Peyer's patch (tissue), 4 donors: ENCODE measurements around the gene CELSR1. TPM values are rescaled to one million over a fixed set of nuclear protein-coding genes. Genes with fewer than 3 reads are reported as not detected.

ENCODE experiments used
- DNase-seq, 3 donors: peaks; one replicate each; pipeline ENCODE4 v3.0.0-alpha.2; 2017 to 2019
- H3K27ac ChIP-seq, 4 donors: fragments of 200-600 bp; sonication (generic); one replicate each; pipeline ENCODE4 v1.5.1; 2016 to 2019
- H3K27me3 ChIP-seq, 2 donors: fragments of 200-600 bp; sonication (generic); one replicate each; pipeline ENCODE4 v1.5.1; 2019
- H3K36me3 ChIP-seq, 3 donors: fragments of 200-600 bp; sonication (generic); one replicate each; pipeline ENCODE4 v1.5.1; 2016 to 2019
- H3K4me1 ChIP-seq, 4 donors: fragments of 200-600 bp; sonication (generic); one replicate each; pipeline ENCODE4 v1.5.1; 2016 to 2019
- H3K4me3 ChIP-seq, 4 donors: fragments of 200-600 bp; sonication (generic); 1 replicate in 3 of 4; 2 replicates in 1 of 4; pipeline ENCODE4 v1.5.1; 2016 to 2019; ENCODE audit warnings: mild to moderate bottlenecking in 1 of 4
- H3K9me3 ChIP-seq, 4 donors: fragments of 200-600 bp; sonication (generic); one replicate each; pipeline ENCODE4 v1.5.1; 2016 to 2019; ENCODE audit warnings: mild to moderate bottlenecking in 1 of 4
- CTCF ChIP-seq, 6 experiments: fragments of 450-650 bp in 4 of 6; fragments of 200-600 bp in 2 of 6; sonication (generic) in 1 of 6; IDR thresholded peaks; one replicate each; pipeline ENCODE4 v1.5.1; 2017 to 2019; ENCODE audit warnings: antibody characterized with exemption in 6 of 6, mild to moderate bottlenecking in 3 of 6, moderate library complexity in 1 of 6
- POLR2A ChIP-seq, 2 donors: fragments of 450-650 bp; IDR thresholded peaks; one replicate each; pipeline ENCODE4 v1.5.1; 2017; ENCODE audit warnings: antibody characterized with exemption in 2 of 2, mild to moderate bottlenecking in 2 of 2, moderate library complexity in 2 of 2
- total RNA-seq, 4 donors: library from RNA; depleted of rRNA; stranded (reverse); fragments of >200 nt; gene quantifications; one replicate each; pipeline ENCODE4 v1.1.0, GENCODE V29; 2016

CELSR1 gene
- total RNA-seq, 4 donors from 2014 or later = 1.1 to 22.3 (median 1.5) TPM

GRCh38 chr22:46413725-46414379, 123.6 kb downstream of the CELSR1 start:
- H3K27ac ChIP-seq = no peak overlapping the region
- H3K4me3 ChIP-seq = no peak overlapping the region
- no peaks in the 10 kb centered on the region for H3K4me1 ChIP-seq
- DNase-seq = no peak
- H3K9me3 ChIP-seq = no peaks in the 10 kb centered on the region
- no peaks in the 10 kb centered on the region for H3K36me3 ChIP-seq
- H3K27me3 ChIP-seq = no peaks in the 10 kb centered on the region
- TF ChIP-seq POLR2A (IDR thresholded peaks at IDR 0.05) (no peak), CTCF (IDR thresholded peaks at IDR 0.05) (no peak)

DNA sequence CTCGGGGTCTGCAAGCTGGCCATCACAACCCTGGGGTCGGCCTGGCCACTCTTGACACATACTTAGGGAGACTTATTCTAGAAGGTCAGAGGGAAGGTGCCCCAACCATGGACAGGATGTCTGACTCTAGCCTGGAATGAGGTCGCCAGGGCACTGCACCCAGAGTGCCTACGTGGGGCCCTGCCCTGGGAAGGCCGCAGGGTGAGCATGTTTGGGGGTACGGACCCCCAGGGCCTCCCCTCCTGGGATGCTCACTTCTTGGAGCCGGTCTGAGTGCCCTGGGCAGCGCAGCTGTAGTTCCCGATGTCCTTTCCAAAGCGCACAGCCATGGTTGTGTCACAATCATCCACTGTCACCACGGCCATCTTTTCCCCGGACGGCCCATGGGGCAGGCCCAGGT, 126.1 kb downstream of the CELSR1 start:
- no peak overlapping the region for H3K27ac ChIP-seq
- TF ChIP-seq POLR2A (IDR thresholded peaks at IDR 0.05) (no peak), CTCF (IDR thresholded peaks at IDR 0.05) (no peak)
- H3K4me1 ChIP-seq = no peaks in the 10 kb centered on the region
- DNase-seq = no peak
- H3K27me3 ChIP-seq = no peaks in the 10 kb centered on the region
- H3K36me3 ChIP-seq = no peaks in the 10 kb centered on the region
- no peak overlapping the region for H3K4me3 ChIP-seq
- no peaks in the 10 kb centered on the region for H3K9me3 ChIP-seq

GRCh38 chr22:46410291-46410808, 127.1 kb downstream of the CELSR1 start:
- H3K4me3 ChIP-seq = no peak overlapping the region
- TF ChIP-seq POLR2A (IDR thresholded peaks at IDR 0.05) (no peak), CTCF (IDR thresholded peaks at IDR 0.05) (no peak)
- DNase-seq = no peak

GRCh38 chr22:46409631-46410210, 127.7 kb downstream of the CELSR1 start:
- no peak for DNase-seq
- no peaks in the 10 kb centered on the region for H3K27me3 ChIP-seq
- no peaks in the 10 kb centered on the region for H3K4me1 ChIP-seq
- H3K27ac ChIP-seq = no peak overlapping the region
- H3K9me3 ChIP-seq = no peaks in the 10 kb centered on the region
- TF ChIP-seq POLR2A (IDR thresholded peaks at IDR 0.05) (no peak), CTCF (IDR thresholded peaks at IDR 0.05) (no peak)
- no peak overlapping the region for H3K4me3 ChIP-seq
- no peaks in the 10 kb centered on the region for H3K36me3 ChIP-seq

More at GRCh38 chr22:46410291-46410808, 127.1 kb downstream of the CELSR1 start:
- Histone ChIP-seq H3K27ac (no peak overlapping the region), H3K9me3 (no peaks in the 10 kb centered on the region), H3K4me1 (no peaks in the 10 kb centered on the region), H3K27me3 (no peaks in the 10 kb centered on the region), H3K36me3 (no peaks in the 10 kb centered on the region)

- TF ChIP-seq CTCF (IDR thresholded peaks at IDR 0.05) = no peak
- TF ChIP-seq POLR2A (IDR thresholded peaks at IDR 0.05) = no peak
- no peaks in the 10 kb centered on the region for H3K9me3 ChIP-seq
Observed at GRCh38 chr22:46408568-46409506, 128.6 kb downstream of the CELSR1 start.

More at GRCh38 chr22:46408568-46409506, 128.6 kb downstream of the CELSR1 start:
- Histone ChIP-seq H3K4me1 (no peaks in the 10 kb centered on the region), H3K4me3 (no peak overlapping the region), H3K27me3 (no peaks in the 10 kb centered on the region), H3K36me3 (no peaks in the 10 kb centered on the region), H3K27ac (no peak overlapping the region)
- no peak for DNase-seq
